ENCODE measurements around the gene RAP1A. TPM values are rescaled to one million over a fixed set of nuclear protein-coding genes. Genes with fewer than 3 reads are reported as not detected.

RAP1A gene
- total and polyA plus RNA-seq, 12 donors = 64.2 to 120 (median 99.7) TPM

DNA sequence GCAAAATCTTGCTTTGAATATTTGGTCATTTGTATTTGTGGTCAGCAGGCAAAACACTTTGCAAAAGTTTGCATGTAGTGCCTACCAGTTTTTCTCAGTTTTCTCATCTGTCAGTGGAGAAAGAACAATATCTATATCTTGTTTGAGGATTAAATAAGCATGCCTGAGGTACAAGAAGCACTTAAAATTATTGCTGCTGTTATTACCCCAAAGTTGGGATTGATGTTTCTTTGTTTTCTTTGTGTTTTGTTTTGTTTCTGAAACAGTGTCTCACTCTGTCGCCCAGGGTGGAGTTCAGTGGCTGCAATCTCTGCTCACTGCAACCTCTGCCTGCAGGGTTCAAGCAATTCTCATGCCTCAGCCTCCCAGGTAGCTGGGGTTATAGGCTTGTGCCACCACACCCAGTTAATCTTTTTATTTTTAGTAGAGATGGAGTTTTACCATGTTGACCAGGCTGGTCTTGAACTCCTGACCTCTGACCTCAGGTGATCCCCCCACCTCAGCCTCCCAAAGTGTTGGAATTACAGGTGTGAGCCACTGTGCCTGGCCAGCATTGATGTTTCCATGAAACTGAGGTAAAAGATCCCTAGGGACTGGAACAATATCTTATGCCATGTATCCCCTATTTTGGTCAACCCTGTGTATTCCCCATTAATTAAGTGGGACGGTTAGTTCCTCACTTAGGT, 15.9 kb downstream of the RAP1A start:
- no peak overlapping the region for H3K27ac ChIP-seq
- TF ChIP-seq, protein P1, sequence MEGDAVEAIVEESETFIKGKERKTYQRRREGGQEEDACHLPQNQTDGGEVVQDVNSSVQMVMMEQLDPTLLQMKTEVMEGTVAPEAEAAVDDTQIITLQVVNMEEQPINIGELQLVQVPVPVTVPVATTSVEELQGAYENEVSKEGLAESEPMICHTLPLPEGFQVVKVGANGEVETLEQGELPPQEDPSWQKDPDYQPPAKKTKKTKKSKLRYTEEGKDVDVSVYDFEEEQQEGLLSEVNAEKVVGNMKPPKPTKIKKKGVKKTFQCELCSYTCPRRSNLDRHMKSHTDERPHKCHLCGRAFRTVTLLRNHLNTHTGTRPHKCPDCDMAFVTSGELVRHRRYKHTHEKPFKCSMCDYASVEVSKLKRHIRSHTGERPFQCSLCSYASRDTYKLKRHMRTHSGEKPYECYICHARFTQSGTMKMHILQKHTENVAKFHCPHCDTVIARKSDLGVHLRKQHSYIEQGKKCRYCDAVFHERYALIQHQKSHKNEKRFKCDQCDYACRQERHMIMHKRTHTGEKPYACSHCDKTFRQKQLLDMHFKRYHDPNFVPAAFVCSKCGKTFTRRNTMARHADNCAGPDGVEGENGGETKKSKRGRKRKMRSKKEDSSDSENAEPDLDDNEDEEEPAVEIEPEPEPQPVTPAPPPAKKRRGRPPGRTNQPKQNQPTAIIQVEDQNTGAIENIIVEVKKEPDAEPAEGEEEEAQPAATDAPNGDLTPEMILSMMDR (IDR thresholded peaks at IDR 0.05) = no peak

DNA sequence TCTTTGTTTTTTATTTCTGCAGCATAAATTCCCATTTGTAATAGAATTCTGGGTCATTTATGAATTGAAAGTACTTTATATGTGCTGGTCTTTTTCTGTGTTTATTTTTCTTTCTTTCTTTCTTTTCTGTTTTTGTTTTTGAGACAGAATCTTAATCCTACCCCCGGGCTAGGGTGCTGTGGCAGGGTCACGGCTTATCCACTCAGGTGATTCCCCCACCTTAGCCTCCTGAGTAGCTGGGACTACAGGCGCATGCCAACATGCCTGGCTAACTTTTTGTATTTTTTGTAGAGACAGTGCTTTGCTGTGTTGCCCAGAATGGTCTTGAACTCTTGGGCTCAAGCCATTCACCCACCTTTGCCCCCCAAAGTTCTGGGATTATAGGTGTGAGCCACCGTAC, 18.7 kb downstream of the RAP1A start:
- peaks cover 0 to 62% (median 36%) of the 10 kb centered on the region in 9 donors for H3K4me1 ChIP-seq
- intact Hi-C loops (cut with DNase I) = no loop called here

More for the DNA sequence above, 15.9 kb downstream of the RAP1A start:
- H3K36me3 ChIP-seq = peaks cover 0 to 5% (median 0%) of the 10 kb centered on the region in 9 donors
- no peak overlapping the region for H3K4me3 ChIP-seq
- H3K27me3 ChIP-seq = no peaks in the 10 kb centered on the region
- H3K4me1 ChIP-seq = peaks cover 0 to 83% (median 48%) of the 10 kb centered on the region in 9 donors
- DNase-seq (no peak), ATAC-seq (no peak)
- intact Hi-C loops (cut with DNase I) = no loop called here
- H3K9me3 ChIP-seq = no peaks in the 10 kb centered on the region
- 85 to 94% methylated on average over 2 of the region's 2 CpGs for WGBS, 2 donors

DNA sequence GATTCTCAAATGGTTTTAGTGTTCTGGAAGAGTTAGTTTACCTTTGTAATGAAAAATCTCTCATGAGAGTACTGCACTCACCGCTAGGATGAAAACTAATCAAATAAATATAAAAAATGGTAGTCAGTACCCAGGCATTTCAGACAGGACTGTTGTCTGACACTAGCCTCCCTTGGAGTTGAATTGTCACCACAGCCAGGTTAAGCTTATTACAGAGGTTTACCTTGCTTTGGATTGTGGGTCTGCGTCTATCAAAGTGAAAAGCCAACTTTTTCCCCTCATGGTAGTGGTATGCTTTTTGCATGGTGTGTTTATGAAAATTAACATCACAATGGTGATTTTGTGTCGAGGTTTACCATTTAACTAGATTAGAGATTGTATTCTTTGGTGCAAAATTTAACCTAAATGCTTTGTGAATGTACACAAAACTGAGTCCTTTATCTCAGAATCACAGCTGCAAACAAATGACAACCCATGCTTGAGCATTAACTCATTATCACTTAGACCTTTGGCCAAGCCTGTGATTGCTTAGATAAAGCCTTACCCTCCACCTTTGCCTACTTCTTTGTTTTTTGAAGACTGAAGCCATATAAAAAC, 20.1 kb downstream of the RAP1A start:
- no peaks in the 10 kb centered on the region for H3K27me3 ChIP-seq
- TF ChIP-seq, protein P1 (IDR thresholded peaks at IDR 0.05) = no peak
- H3K4me3 ChIP-seq = no peak overlapping the region
- DNase-seq (no peak), ATAC-seq (no peak)
- intact Hi-C loops (cut with DNase I) = no loop called here
- H3K27ac ChIP-seq = no peak overlapping the region
- WGBS, 2 donors = 82 to 94% methylated on average over 3 of the region's 3 CpGs
- H3K36me3 ChIP-seq = peaks cover 0 to 5% (median 0%) of the 10 kb centered on the region in 9 donors
- peaks cover 0 to 10% (median 0%) of the 10 kb centered on the region in 11 donors for H3K9me3 ChIP-seq
- H3K4me1 ChIP-seq = peaks cover 0 to 61% (median 33%) of the 10 kb centered on the region in 9 donors

More for the DNA sequence above, 18.7 kb downstream of the RAP1A start:
- WGBS, 2 donors = 87 to 88% methylated on average over 4 of the region's 4 CpGs
- DNase-seq (no peak), ATAC-seq (no peak)
- H3K27me3 ChIP-seq = no peaks in the 10 kb centered on the region
- no peak overlapping the region for H3K27ac ChIP-seq
- TF ChIP-seq, protein P1 (IDR thresholded peaks at IDR 0.05) = no peak
- H3K9me3 ChIP-seq = peaks cover 0 to 6% (median 0%) of the 10 kb centered on the region in 11 donors
- no peak overlapping the region for H3K4me3 ChIP-seq
- H3K36me3 ChIP-seq = peaks cover 0 to 5% (median 0%) of the 10 kb centered on the region in 9 donors

DNA sequence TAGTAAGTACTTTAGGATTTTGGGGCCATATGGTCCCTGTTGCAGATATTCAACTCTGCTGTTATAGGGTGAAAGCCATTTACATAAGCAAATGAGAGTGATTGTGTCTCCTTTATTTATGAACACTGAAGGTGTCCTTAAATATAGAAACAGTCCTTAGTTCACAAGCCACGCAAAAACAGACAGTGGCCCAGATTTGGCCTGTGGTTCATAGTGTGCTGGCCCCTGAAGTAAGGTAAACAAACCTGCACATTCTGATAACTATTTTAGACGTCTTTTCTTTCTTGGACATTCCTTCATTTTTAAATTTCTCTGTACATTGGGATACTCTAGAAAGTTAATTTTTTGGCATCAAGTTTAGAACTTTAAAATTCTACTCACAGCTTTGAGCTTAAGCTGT, 23.5 kb downstream of the RAP1A start:
- Histone ChIP-seq H3K9me3 (peaks cover 0 to 10% (median 0%) of the 10 kb centered on the region in 11 donors), H3K27ac (no peak overlapping the region), H3K27me3 (no peaks in the 10 kb centered on the region), H3K4me3 (no peak overlapping the region), H3K36me3 (peaks cover 0 to under 1% (median 0%) of the 10 kb centered on the region in 9 donors), H3K4me1 (peaks cover 0 to 56% (median 32%) of the 10 kb centered on the region in 9 donors)
- no peak for ATAC-seq
- no peak for DNase-seq
- TF ChIP-seq, protein P1 (IDR thresholded peaks at IDR 0.05) = no peak
- 92 to 94% methylated on average over 2 of the region's 2 CpGs for WGBS, 2 donors
- intact Hi-C loops (cut with DNase I) = no loop called here
